OCI-LY7 (cell line): ENCODE data around the gene POU3F2.

Experiments used
- EZH2phosphoT487 ChIP-seq: fragments of 200-600 bp; sonication (generic); IDR thresholded peaks from 2 replicates; pipeline ENCODE4 v1.6.1; 2018; ENCODE audit warnings: low read depth, borderline replicate concordance, mild to moderate bottlenecking, mixed run types, antibody characterized with exemption, low read length, moderate library complexity, mixed read lengths
- TF ChIP-seq, protein P1 (sequence below): fragments of 200-600 bp; sonication (generic); conservative IDR thresholded peaks from 2 replicates; pipeline ENCODE4 v1.5.1; 2014; ENCODE audit warnings: mild to moderate bottlenecking, antibody characterized with exemption, low read length, moderate library complexity, mixed read lengths

DNA sequence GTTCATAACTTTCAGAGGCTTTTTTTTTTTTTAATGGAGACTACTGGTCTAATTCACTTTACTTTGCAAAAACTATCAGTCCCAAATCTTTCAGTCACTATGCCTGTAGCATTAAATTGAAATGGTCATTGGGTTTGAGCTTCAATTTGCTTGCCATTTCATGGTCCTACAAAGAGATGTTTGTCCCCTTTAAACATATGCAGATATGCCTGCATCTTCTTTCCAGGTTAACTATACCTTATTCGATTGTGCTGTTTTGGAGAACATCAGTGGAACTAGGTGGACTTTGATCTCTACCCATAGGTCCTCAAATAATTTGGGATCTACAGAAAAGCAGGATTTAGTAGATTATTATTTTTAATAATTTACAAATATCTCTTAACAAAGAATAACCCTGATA, 4.6 kb downstream of the POU3F2 start:
- TF ChIP-seq, protein P1, sequence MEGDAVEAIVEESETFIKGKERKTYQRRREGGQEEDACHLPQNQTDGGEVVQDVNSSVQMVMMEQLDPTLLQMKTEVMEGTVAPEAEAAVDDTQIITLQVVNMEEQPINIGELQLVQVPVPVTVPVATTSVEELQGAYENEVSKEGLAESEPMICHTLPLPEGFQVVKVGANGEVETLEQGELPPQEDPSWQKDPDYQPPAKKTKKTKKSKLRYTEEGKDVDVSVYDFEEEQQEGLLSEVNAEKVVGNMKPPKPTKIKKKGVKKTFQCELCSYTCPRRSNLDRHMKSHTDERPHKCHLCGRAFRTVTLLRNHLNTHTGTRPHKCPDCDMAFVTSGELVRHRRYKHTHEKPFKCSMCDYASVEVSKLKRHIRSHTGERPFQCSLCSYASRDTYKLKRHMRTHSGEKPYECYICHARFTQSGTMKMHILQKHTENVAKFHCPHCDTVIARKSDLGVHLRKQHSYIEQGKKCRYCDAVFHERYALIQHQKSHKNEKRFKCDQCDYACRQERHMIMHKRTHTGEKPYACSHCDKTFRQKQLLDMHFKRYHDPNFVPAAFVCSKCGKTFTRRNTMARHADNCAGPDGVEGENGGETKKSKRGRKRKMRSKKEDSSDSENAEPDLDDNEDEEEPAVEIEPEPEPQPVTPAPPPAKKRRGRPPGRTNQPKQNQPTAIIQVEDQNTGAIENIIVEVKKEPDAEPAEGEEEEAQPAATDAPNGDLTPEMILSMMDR = no peak
- TF ChIP-seq EZH2phosphoT487 = no peak
